Epidermal melanocyte (primary cell): ENCODE measurements around the gene TIAM2.

Experiments used
- DNase-seq: peaks from one replicate; pipeline ENCODE4 v3.0.0; 2011; ENCODE audit warnings: low spot score; ENCODE audit not compliant: insufficient read length

TIAM2 gene

DNA sequence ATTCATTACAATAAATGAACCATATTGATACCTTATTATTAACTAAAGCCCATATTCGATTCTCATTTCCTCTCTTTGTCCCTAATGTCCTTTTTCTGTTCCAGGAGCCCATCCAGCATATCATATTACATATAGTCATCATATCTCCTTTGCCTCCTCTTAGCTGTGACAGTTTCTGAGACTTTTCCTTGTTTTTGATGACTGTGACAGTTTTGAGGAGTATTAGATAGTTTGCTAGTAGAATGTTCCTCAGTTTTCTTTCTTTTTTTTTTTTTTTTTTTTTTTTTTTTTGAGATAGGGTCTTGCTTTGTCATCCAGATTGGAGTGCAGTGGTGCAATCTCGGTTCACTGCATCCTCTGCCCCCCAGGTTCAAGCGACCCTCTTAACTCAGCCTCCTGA is 61.6 kb downstream of the TIAM2 start:
- no peak for DNase-seq

DNA sequence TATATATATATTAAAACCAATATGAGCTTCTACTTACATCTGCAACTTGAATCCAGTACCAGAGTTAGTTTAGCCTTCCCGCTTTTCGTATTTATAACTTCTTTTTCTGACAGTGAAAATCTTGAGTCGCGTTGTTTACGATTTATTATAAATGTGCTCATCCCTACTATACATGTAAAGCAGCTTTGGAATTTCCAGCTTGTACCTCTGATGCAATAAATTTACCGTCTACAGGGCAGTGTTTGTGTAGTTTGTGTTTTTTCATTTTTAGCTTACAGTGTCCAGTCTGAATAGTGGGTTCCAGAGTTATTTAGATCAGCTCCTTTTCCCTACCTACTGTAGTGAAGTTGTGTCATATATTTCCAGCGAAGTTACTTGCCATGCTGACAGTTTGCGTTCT is 66.3 kb downstream of the TIAM2 start:
- no peak for DNase-seq

DNA sequence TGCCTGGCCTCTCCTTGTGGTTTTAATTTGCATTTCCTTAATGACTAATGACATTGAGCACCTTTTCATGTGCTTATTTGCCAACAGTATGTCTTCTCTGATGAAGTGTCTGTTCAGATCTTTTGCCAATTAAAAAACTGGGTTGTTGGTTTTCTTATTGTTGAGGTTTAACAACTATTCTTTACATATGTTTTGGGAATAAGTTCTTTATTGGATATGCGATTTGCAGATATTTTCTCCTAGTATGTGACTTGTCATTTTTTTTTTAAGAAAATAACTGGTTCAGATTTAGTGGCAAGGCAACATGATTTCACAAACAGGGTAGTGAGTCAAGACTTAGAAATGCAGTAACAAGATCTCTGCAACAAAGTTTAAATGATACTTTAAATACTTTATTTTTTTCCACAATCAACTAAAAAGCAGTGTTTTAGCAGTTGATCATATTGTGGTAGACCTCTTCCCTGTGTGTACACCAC is 67.8 kb downstream of the TIAM2 start:
- no peak for DNase-seq

DNA sequence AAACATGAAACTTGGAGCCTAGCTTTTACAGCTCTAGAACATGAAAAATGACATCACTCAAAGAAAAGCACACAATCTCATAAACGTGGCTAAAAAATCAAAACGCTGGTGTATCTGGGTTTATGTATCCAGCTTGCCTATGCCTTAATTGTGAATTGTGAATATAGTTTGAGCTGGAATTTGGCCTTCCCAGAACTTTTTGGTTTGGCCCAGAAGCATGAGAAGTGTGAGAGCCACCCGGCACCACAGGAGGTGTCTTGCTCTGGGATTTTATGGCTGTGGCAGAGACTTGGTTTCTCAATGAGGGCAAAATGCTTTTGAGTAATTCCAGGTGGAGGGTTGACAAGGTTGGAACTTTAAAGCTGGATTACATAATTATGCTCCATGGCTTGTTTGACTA is 69.2 kb downstream of the TIAM2 start:
- DNase-seq, result no peak

DNA sequence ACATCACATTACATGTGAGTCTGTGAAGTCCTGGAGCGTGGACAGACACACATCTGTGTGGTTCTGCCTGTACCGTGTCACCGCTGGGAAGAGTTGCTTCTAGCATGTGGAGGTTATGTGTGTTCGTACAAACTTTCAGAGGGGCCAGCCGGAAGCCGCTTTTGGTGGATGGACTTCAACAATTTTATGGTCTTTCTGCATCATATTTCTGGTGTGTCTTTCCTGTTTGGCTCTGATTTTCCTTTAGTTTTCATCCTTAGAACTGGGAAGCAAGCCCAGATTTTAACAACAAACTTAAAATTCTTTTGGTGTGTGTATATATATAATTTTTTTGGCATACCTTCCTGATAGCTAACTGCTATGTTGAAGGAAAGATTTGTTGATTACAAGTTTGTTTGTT is 71.2 kb downstream of the TIAM2 start:
- no peak for DNase-seq

DNA sequence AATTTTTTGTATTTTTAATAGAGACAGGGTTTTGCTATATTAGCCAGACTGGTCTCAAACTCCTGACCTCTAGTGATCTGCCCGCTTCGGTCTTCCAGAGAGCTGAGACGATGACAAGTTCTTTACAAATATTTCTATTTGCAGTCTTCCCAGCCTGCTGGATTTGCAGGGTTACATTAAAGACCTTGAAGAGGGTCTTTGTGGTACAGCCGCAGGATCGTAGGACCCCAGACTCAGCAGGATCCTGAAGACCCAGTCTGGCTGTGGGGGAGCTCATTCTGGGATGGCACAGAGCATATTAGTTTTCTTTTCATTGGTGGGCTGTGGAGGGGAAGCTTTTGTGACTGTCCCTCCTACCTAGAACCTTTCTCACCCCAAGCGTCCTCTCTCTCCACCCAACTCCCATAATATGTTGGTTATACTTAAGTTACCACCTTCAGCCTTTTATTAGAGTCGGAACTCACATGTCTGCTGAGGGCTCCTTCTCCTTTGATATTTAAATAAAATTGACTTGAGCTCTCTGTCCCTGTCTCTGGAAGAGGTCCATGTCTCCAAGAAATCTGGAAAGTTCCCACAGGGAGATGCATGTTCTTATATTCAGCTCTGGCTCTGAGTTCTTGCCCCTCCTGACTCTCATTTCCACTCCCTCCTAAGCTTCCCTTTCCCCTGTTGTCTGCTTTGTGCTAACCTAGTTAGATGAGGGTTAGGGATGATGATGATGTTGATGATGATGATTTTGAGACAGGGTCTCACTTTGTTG is 72.0 kb downstream of the TIAM2 start:
- DNase-seq, result no peak

DNA sequence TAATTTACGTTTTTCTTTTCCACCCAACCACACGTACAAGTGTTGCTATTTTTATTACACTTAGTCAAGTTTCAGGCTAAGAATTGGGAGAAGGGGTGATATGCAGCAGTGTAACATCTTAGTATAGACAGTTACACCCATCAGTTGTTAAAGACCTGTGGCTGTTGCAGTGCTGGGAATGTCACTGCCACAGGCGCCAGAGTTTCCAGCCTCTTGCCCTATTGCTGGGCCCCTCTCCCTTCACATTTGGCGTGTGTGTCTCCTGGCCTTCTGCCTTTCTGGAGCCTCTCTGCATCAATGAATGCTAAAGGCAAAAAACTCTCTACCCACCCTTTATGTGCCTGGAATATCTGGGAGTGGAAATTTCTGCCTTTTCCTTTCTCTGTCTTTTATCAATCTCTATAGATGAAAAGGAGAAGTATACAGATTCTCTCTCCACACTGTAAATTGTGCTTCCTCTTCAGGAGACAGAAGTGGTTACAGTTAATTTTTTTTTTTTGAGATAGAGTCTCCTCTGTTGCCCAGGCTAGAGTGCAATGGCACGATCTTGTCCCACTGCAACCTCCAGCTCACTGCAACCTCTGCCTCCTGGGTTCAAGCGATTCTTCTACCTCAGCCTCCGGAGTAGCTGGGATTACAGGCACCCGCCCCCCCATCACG is 73.0 kb downstream of the TIAM2 start:
- no peak for DNase-seq

DNA sequence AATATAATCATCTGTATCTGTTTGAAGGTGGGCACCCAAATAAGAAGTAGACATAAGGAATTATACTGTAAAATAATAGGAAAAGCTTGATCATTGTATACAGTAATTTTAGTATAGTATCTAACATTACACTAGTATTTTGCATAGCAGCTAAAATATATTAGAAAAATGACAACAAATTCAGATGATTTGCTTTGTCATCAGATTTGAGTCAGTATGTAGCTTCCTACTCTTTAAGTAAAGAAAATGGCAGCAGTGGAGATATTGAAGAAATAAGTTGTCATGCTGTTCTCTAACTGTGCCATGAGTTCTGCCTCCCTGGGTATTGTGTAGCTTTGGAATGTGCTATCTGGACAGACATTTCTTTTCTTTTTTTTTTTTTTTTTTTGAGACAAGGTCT is 74.4 kb downstream of the TIAM2 start:
- DNase-seq, result no peak

DNA sequence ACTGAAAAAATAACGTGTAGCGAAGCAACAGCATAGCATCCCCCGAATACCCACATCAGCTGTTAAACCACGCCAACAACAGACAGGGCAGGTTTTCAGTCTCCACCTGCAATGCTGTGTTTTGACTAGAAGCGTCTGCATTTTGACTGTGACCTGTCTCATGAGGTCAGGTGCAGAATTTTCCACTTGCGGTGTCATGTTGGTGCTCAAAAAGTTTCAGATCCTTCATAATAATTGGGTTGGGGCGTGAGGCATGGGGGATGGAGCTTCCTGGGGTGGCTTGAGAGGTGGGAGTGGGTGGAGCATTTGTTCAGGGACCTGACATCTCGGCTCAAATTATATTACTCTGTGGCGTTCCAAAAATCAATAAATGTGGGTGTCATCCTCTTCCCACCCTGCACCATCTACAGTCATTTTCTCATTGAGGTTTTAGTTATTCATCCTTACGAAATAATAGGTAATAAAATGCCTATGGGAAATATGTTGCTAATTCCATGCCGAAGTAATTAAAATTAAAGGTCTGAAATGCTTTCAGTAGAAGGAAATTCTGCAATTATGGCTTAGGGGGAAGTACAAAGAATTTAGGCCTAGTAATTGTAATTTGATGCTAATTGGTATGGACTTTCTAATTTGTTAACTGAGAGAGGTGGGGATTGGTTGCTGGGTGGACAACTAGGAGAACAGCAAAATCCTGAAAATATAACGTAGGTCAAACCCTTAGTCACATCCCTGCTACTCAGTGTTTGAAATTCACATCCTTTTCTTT is 81.0 kb downstream of the TIAM2 start:
- no peak for DNase-seq

DNA sequence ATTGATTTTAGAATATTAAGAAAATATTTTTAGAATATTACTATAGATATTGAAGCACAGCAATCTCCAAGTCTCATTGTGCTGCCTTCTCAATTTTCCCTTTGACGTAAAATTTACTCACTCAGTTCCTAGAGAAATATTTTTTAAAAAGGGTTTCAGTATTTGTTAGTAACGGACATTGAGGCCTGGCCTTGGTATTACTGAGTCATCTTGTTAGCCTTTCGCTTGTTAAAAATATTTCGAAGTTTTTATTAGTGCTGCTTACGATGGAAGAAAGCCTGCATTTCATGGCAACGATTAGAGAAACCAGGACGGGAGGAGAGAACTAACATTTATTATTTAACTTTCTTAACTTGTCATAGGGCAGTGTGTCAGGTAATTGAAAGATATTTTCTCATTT is 82.2 kb downstream of the TIAM2 start:
- no peak for DNase-seq

DNA sequence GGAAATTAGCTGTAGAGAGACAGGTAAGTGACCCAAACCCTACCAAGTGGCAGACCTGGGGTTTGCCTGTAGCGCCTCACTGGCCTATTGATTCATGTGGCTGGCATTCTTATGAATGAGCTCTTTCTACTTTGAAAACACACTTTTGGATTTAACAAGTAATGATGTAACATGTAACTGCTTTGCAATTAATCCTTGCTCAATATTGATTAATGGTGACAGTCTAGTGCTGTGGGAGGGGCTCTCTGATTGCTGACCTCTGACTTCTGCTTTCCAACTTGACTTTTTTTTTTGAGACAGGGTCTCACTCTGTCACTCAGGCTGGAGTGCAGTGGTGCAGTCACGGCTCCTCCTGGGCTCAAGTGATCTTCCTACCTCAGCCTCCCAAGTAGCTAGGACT is 82.7 kb downstream of the TIAM2 start:
- DNase-seq, result no peak

DNA sequence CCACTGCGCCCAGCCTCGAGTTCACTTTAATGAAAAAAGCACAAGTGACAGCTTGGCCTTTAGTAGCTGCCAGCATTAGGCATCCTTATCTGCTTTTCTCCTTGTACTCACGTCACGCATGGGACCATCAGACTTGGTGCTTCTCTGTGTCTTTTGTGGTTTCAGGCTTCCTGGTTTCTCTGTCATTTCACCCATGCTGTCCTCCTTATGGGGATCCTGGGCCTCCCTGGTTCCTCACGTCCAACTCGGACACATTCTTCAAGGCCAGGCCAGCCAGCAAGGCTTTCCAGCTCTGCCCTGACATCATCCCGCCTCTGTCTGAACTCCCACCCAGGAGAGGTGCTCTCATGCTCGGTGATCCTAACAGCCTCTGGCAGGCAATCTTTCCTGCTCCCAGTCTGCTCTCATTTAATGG is 83.2 kb downstream of the TIAM2 start:
- no peak for DNase-seq

DNA sequence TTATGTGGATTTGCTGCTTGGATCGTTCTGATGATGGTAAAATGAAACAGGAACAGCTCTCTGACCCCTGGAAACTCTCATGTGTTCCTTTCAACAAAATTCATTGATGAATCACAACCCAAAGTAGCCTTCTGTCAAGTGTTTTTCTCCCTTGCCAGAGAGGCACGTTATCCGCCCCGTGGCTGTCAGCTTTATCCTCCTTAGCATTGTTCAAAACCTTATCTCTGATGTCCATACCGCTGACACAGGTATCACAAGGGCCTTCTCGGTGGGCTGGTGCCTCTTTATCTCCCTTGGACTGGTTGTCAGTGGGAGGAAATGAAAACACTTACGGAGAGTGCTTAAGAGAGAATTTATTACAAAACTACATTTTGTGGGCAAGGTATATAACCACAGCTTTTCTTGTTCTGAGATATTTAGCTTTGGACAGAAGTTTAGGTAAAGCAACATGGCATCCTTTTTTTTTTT is 84.9 kb downstream of the TIAM2 start:
- no peak for DNase-seq

DNA sequence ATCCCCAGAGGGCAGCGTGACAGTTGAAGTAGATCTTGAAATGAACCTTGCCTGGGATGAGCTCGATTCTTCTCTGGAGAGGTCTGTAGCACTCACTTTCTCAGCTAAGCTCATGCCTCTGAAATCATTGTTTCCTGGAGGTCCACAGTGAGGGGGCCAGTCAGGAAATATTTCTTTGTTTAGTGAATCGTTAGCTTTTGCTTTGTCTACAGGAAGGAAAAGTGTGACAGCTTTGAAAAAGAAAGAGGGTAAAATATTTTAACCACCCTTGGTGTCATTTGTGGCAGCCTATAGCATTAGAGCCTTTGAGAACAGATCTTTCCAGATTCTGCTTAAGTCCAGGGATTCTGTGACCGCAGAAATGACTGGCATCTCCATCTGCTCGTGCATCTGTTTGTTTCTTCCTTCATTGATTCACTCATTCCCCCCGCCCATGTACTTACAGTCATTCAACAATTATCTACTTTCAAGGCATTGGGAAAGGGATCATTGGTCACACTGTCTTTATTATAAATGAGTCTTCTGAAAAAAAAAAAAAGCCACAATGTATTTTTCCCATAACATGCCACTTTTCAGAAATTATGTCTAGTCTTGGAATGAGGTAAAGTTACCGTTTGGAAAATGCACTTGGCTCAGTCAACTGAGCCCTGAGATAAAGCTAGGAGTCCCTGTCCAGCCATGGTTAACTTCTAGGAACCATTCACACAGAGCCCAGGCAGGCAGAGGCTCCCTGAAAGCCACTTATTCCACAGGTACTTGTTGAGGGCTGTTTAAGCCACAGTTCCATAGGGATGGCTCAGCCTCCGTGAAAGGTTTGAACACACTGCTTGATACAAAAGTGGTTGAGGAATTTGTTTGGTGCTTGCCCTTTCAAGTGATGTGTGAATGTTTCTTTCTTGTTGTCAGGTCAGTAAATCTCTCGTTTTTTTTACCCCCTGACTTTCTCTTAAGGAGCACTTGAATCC is 86.0 kb downstream of the TIAM2 start:
- no peak for DNase-seq

DNA sequence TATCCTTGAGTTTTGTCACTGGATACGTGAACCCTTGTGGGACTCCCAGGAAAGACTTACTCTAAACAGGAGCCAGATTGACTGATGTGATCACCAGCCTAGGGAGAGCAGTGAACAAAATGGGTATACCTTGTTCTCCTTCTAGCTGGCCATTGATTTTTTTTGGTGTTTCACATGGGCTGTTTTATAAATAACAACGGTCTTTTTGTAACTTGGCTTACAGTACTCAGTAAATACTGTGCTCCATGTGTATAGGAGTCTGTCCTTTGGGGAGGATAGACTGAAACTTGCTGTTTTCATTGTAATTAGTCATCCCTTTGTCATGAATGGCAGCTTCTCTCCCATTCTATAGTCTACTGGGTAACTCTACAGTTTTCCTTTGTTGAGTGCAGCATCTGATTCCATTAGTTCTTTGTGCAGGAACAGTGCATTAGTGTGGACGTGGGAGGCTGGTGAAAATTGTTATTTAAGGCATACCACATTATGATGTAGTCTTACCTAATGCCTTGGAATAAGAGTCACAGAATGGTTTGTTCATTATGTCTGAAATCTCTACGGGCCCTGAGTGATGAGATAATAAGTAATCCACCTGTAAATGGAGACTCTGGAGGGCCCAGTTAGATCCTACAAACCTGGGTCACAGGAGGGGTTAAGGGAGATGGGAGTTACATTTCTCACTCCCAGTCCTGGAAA is 89.5 kb downstream of the TIAM2 start:
- no peak for DNase-seq

DNA sequence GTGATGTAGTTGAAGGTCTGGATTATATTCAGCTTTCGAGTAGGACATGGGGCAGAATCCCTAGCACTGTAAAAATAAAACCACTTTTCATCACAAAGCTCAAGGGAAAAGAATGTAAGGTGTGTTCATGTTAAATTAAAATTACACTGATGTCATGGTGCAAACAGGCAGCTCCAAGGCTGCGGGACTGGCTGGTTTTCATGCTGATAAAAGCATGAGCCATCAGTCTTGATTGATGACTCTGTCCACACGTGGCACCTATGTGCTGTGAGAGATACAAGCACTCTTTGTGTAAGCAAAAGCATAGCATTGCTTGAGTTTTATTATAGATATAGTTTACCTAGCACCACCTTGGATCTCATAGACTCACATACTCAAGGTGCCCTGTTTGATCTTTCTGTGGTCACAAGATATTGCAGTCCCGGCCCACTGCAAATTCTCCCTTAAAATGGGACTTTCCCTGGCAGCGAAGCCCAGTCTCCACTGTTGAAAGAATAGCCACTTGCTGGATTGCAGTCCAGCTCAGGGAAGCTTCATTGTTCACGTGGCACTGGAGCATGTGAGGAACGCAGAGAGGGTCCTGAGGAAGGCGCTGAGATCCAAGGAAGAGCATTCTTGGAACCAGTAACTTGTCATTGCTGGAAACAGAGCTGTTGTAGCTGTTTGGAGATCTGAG is 90.6 kb downstream of the TIAM2 start:
- DNase-seq, result no peak

DNA sequence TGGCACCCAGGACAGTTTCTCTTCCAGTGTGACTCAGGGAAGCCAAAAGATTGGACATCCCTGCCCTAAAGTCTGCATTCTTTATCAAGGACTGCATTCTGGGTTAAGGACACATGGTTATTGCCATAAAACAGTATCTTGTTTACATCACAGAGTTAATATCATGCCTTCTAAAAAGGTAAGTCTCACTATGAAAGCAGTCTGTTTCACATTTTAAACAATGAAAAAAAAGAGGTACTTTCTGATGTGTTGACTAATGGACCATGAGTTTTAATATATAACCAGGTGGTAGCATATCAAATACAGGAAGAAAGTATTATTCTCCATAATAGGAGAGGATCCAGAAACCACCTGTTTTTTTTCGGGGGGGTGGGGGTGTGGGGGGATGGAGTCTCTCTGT is 93.7 kb downstream of the TIAM2 start:
- DNase-seq, result no peak

DNA sequence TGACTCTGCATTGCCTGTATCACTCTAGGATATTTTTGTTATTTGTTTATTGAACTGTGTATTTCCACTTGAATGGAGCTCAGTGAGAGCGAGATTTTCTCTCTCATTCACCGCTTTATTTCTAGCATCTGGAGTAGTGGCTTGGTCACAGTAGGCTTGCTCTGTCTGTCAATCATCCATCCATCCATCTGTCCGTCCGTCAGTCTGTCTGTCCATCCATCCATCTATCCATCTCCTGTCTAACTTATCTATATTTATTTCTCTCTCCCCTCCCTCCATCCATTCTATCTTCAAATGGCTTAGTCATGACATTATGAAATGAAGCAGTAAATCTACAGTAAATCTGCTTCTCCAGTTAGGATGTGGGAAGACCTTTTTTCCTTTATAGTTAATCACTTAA is 94.6 kb downstream of the TIAM2 start:
- DNase-seq, result no peak

DNA sequence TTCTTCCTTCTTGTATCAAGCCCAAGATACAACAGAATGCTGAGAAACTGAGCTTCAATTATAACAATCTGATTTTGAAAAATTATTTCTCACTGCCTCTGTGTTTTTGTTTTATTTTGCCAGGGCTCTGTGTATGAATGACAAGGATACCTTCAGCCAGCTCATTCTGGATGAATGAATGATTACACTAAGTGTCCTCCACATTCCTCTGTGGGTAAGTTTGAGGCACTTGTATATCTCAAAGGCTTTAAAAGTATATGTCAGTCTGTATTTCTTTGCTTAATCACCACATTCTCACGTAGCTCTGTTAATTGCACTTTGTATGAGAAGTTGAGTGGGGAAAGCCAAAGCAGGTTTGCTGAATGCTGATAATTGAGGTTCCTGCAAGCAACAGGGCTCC is 95.1 kb downstream of the TIAM2 start:
- DNase-seq, result no peak

DNA sequence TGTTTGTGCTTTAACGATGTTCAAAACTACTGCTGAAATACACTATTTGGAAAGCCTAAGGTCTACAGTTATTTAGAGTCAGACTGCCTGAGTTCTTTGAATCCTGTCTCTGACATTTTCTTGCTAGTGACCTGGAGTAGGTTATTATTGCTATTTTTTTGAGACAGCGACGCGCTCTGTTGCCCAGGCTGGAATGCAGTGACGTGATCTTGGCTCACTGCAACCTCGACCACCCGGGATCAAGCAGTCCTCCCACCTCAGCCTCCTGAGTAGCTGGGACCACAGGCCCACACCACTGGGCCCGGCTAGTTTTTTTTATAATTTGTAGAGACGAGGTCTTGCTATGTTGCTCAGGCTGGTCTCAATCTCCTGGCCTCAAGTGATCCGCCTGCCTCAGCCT is 96.6 kb downstream of the TIAM2 start:
- DNase-seq, result no peak
